SK-N-SH (cell line): Measurements from ENCODE around the gene ZGPAT. TPM values are rescaled to one million over a fixed set of nuclear protein-coding genes. Genes with fewer than 3 reads are reported as not detected.

Experiments used
- CTCF ChIA-PET: fragments of 300-600, 350-600 bp; formaldehyde crosslinking; extraction: SDS; loops from one replicate; lab custom pipeline; 2021; lab: Yijun Ruan, JAX
- POLR2A ChIA-PET: fragments of 350-600 bp; sonication (Branson Sonifier 250); formaldehyde crosslinking; extraction: SDS; loops from one replicate; lab custom pipeline; 2020; ENCODE audit warnings: antibody characterized with exemption, inconsistent platforms; lab: Yijun Ruan, JAX
- DNase-seq: peaks from one replicate; pipeline ENCODE4 v3.0.0; 2012
- H2AFZ ChIP-seq: fragments of 200-600 bp; sonication (generic); 2 replicates; pipeline ENCODE4 v1.8.1; 2016; ENCODE audit warnings: antibody characterized with exemption, mild to moderate bottlenecking, low read depth
- H3F3A ChIP-seq: fragments of 200-600 bp; sonication (generic); replicated peaks from 2 replicates; pipeline ENCODE3; 2016; ENCODE audit warnings: antibody characterized with exemption, mild to moderate bottlenecking; ENCODE audit not compliant: insufficient read depth
- H3K27ac ChIP-seq, 2 experiments: fragments of 200-500 bp in 1 of 2; fragments of 200-600 bp in 1 of 2; sonication (Bioruptor generic) in 1 of 2; sonication (generic), shearing (Covaris generic) in 1 of 2; 2 replicates each; pipeline versions ENCODE4 v1.5.1 to v1.6.1; 2014 to 2016; ENCODE audit warnings: low read depth in 2 of 2, inconsistent platforms in 1 of 2, low read length in 1 of 2, mild to moderate bottlenecking in 1 of 2, mixed read lengths in 1 of 2
- H3K27me3 ChIP-seq: fragments of 200-600 bp; sonication (generic), shearing (Covaris generic); 2 replicates; pipeline ENCODE4 v1.6.1; 2016; ENCODE audit warnings: mixed run types; ENCODE audit not compliant: insufficient read depth
- H3K36me3 ChIP-seq, 2 experiments: fragments of 200-500 bp in 1 of 2; fragments of 200-600 bp in 1 of 2; sonication (Bioruptor generic) in 1 of 2; sonication (generic) in 1 of 2; replicated peaks in 1 of 2; 2 replicates each; pipeline versions ENCODE3 to v1.5.1; 2014 to 2016; ENCODE audit warnings: low read length in 1 of 2, mild to moderate bottlenecking in 1 of 2; ENCODE audit not compliant: insufficient read depth in 2 of 2, control insufficient read depth in 1 of 2
- H3K4me1 ChIP-seq, 2 experiments: fragments of 200-500 bp in 1 of 2; fragments of 200-600 bp in 1 of 2; sonication (Bioruptor generic) in 1 of 2; sonication (generic), shearing (Covaris generic) in 1 of 2; 2 replicates each; pipeline versions ENCODE4 v1.5.1 to v1.6.1; 2014 to 2016; ENCODE audit warnings: low read depth in 1 of 2, low read length in 1 of 2, mixed run types in 1 of 2; ENCODE audit not compliant: insufficient read depth in 2 of 2, control insufficient read depth in 1 of 2
- H3K4me2 ChIP-seq: fragments of 200-600 bp; sonication (generic), shearing (Covaris generic); 2 replicates; pipeline ENCODE4 v1.6.1; 2017; ENCODE audit warnings: mixed run types
- H3K4me3 ChIP-seq, 2 experiments: fragments of 200-500 bp in 1 of 2; fragments of 200-600 bp in 1 of 2; sonication (Bioruptor generic) in 1 of 2; sonication (generic), shearing (Covaris generic) in 1 of 2; 2 replicates each; pipeline versions ENCODE4 v1.5.1 to v1.8.1; 2014 to 2016; ENCODE audit warnings: low read depth in 2 of 2, inconsistent platforms in 1 of 2, low read length in 1 of 2, mild to moderate bottlenecking in 1 of 2, mixed read lengths in 1 of 2, moderate library complexity in 1 of 2
- H3K79me2 ChIP-seq: fragments of 200-600 bp; sonication (generic); 2 replicates; pipeline ENCODE4 v1.8.1; 2017; ENCODE audit warnings: mild to moderate bottlenecking; ENCODE audit not compliant: insufficient read depth
- H3K9ac ChIP-seq: fragments of 200-600 bp; sonication (generic); 2 replicates; pipeline ENCODE4 v1.6.1; 2017; ENCODE audit warnings: mixed run types
- H3K9me2 ChIP-seq: fragments of 200-600 bp; sonication (generic); 2 replicates; pipeline ENCODE4 v1.6.1; 2017; ENCODE audit warnings: mixed run types
- H3K9me3 ChIP-seq: fragments of 200-600 bp; sonication (generic); 2 replicates; pipeline ENCODE4 v1.6.1; 2017; ENCODE audit warnings: mixed run types, mild to moderate bottlenecking, moderate library complexity
- H4K20me1 ChIP-seq: fragments of 200-600 bp; sonication (generic); 2 replicates; pipeline ENCODE4 v1.6.1; 2017; ENCODE audit warnings: mild to moderate bottlenecking, mixed run types; ENCODE audit not compliant: insufficient read depth
- CHD2 ChIP-seq: fragments of 150-350 bp; IDR thresholded peaks from 2 replicates; pipeline ENCODE4 v1.6.1; 2018; ENCODE audit warnings: low read length; ENCODE audit not compliant: partially characterized antibody
- CTCF ChIP-seq: fragments of 200-600 bp; sonication (generic); IDR thresholded peaks from 2 replicates; pipeline ENCODE4 v1.6.1; 2017; ENCODE audit warnings: antibody characterized with exemption, mild to moderate bottlenecking, moderate library complexity
- ELF1 ChIP-seq: IDR thresholded peaks from 2 replicates; pipeline ENCODE4 v1.4.0; 2012
- EZH2phosphoT487 ChIP-seq: fragments of 200-600 bp; sonication (generic); IDR thresholded peaks from 2 replicates; pipeline ENCODE4 v1.6.1; 2017; ENCODE audit warnings: low read depth, mixed run types, mild to moderate bottlenecking, antibody characterized with exemption, moderate library complexity, borderline replicate concordance
- FOXJ3 ChIP-seq: sonication (generic); formaldehyde crosslinking; IDR thresholded peaks from 2 replicates; pipeline ENCODE4 v1.5.1; 2020; ENCODE audit warnings: mild to moderate bottlenecking, missing genetic modification reagents
- FOXM1 ChIP-seq: IDR thresholded peaks from 2 replicates; pipeline ENCODE4 v1.4.0; 2012; ENCODE audit warnings: low read depth, mild to moderate bottlenecking
- GATA2 ChIP-seq: sonication (generic); formaldehyde crosslinking; IDR thresholded peaks from 2 replicates; pipeline ENCODE4 v1.5.0; 2020; ENCODE audit warnings: mild to moderate bottlenecking, missing genetic modification reagents
- JUND ChIP-seq: IDR thresholded peaks from 2 replicates; pipeline ENCODE4 v1.4.0; 2012
- MEF2A ChIP-seq: IDR thresholded peaks from 2 replicates; pipeline ENCODE4 v1.4.0; 2012; ENCODE audit warnings: low read depth, borderline replicate concordance
- NFIC ChIP-seq: IDR thresholded peaks from 2 replicates; pipeline ENCODE4 v1.4.0; 2012; ENCODE audit warnings: borderline replicate concordance
- NRF1 ChIP-seq: IDR thresholded peaks from 2 replicates; pipeline ENCODE4 v1.6.1; 2012; ENCODE audit warnings: low read depth, mild to moderate bottlenecking, low read length
- PBX3 ChIP-seq: IDR thresholded peaks from 2 replicates; pipeline ENCODE4; 2012
- POLR2AphosphoS5 ChIP-seq: IDR thresholded peaks from 2 replicates; pipeline ENCODE4 v1.6.1; 2012; ENCODE audit warnings: low read depth, low read length
- RAD21 ChIP-seq: IDR thresholded peaks from 2 replicates; pipeline ENCODE4 v1.6.1; 2012; ENCODE audit warnings: mild to moderate bottlenecking, low read length
- RCOR1 ChIP-seq: fragments of 150-350 bp; IDR thresholded peaks from 2 replicates; pipeline ENCODE4 v1.6.1; 2017; ENCODE audit warnings: antibody characterized with exemption, low read length
- REST ChIP-seq: IDR thresholded peaks from 2 replicates; pipeline ENCODE4 v1.6.1; 2012; ENCODE audit warnings: mild to moderate bottlenecking, low read depth, low read length, moderate library complexity
- RFX5 ChIP-seq: IDR thresholded peaks from 2 replicates; pipeline ENCODE4 v1.6.1; 2012; ENCODE audit warnings: mild to moderate bottlenecking, improper control_type of control experiment, low read length
- RXRA ChIP-seq: IDR thresholded peaks from 2 replicates; pipeline ENCODE4 v1.4.0; 2012; ENCODE audit warnings: low read depth, mild to moderate bottlenecking, borderline replicate concordance
- SIN3A ChIP-seq: IDR thresholded peaks from 2 replicates; pipeline ENCODE4 v1.6.1; 2012; ENCODE audit warnings: low read depth, mild to moderate bottlenecking, low read length, moderate library complexity, borderline replicate concordance
- SMC3 ChIP-seq: IDR thresholded peaks from 2 replicates; pipeline ENCODE4 v1.6.1; 2012; ENCODE audit warnings: low read depth, low read length, improper control_type of control experiment
- TAF1 ChIP-seq: IDR thresholded peaks from 2 replicates; pipeline ENCODE4 v1.6.1; 2012; ENCODE audit warnings: low read depth, mild to moderate bottlenecking, low read length, moderate library complexity, borderline replicate concordance
- TCF12 ChIP-seq: IDR thresholded peaks from 2 replicates; pipeline ENCODE4 v1.4.0; 2012
- TEAD4 ChIP-seq: IDR thresholded peaks from 2 replicates; pipeline ENCODE4 v1.4.0; 2012; ENCODE audit warnings: mild to moderate bottlenecking, borderline replicate concordance; ENCODE audit not compliant: insufficient read depth
- USF1 ChIP-seq: IDR thresholded peaks from 2 replicates; pipeline ENCODE4 v1.4.0; 2012; ENCODE audit warnings: low read depth, borderline replicate concordance
- USF2 ChIP-seq: fragments of 150-350 bp; IDR thresholded peaks from 2 replicates; pipeline ENCODE4 v1.6.1; 2017; ENCODE audit warnings: antibody characterized with exemption, low read length, low read depth, borderline replicate concordance
- YY1 ChIP-seq: IDR thresholded peaks from 2 replicates; pipeline ENCODE4 v1.4.0; 2012; ENCODE audit warnings: low read depth, mild to moderate bottlenecking
- WGBS: methylation state at CpG from one replicate; pipeline ENCODE4 v1.1.6; 2017; ENCODE audit warnings: low lambda C conversion rate; 5-methylcytosine and 5-hydroxymethylcytosine counted together
- polyA plus RNA-seq, 3 experiments: library from polyadenylated mRNA; depleted of rRNA; stranded (reverse); fragments of >200 nt; gene quantifications; 2 replicates each; pipeline ENCODE4 v1.2.3, GENCODE V29; 2012

Gene ZGPAT
- polyA plus RNA-seq, 1 of the 3 experiments (the other 2 are of a cell fraction), result 33.7 TPM

GRCh38 chr20:63775096-63775978, 67.5 kb downstream of the ZGPAT start:
- Histone ChIP-seq H2AFZ (peak overlapping the region; percentile 68; the same call in 1 of the 2 replicates), H3K27ac (no peak overlapping the region), H3K4me1 (peaks cover 0 to 5% of the 10 kb centered on the region in 2 experiments; a peak in 1 of 4 replicates), H3K27me3 (no peaks in the 10 kb centered on the region), H3K4me2 (peak overlapping the region; percentile 57; the same call in 1 of the 2 replicates), H3F3A (no peaks in the 10 kb centered on the region), H3K36me3 (no peaks in the 10 kb centered on the region), H3K79me2 (no peaks in the 10 kb centered on the region), H3K4me3 (peak overlapping the region; percentile 28 to 47; a peak in 3 of 4 replicates), H4K20me1 (no peaks in the 10 kb centered on the region), H3K9me3 (no peaks in the 10 kb centered on the region), H3K9me2 (no peaks in the 10 kb centered on the region), H3K9ac (no peak overlapping the region)
- WGBS, result 54% methylated on average over 17 of the region's 67 CpGs
- ChIA-PET CTCF (interaction anchor here (0.5 to 7.5 kb wide), 62 partner anchors 10 to 345 kb away, joined by 3 to 103 read pairs (median 5); partner anchors contain the start of genes ABHD16B, HELZ2, LIME1 and PRPF6), POLR2A (no interaction called here)
- DNase-seq, result peak; percentile 95
- TF ChIP-seq POLR2AphosphoS5 (no peak), SMC3 (peak; percentile 53), CHD2 (no peak), YY1 (no peak), USF1 (no peak), REST (no peak), FOXM1 (no peak), RAD21 (peak; percentile 72), PBX3 (no peak), TCF12 (no peak), TAF1 (no peak), GATA2 (CRISPR knock-in tag) (no peak), TEAD4 (no peak), ELF1 (no peak), MEF2A (no peak), FOXJ3 (no peak), RXRA (no peak), RFX5 (no peak), JUND (no peak), SIN3A (no peak), NFIC (no peak), NRF1 (no peak), RCOR1 (no peak), CTCF (peak; percentile 77), EZH2phosphoT487 (no peak), USF2 (no peak)
